Chondrocyte (in vitro differentiated cells): Measurements from ENCODE around the gene BRD7. TPM values are rescaled to one million over a fixed set of nuclear protein-coding genes. Genes with fewer than 3 reads are reported as not detected.

Experiments used
- DNase-seq: peaks from one replicate; pipeline ENCODE4 v3.0.0; 2021; ENCODE audit warnings: mixed read lengths, low spot score
- H3K27ac Mint-ChIP-seq: one replicate; pipeline ENCODE4 v1.8.0; 2021; ENCODE audit warnings: mild to moderate bottlenecking, moderate library complexity, mixed read lengths; ENCODE audit not compliant: unreplicated experiment
- H3K27me3 Mint-ChIP-seq: 2 replicates; pipeline ENCODE4 v1.8.0; 2021; ENCODE audit warnings: low read depth, mixed read lengths
- H3K36me3 Mint-ChIP-seq: 2 replicates; pipeline ENCODE4 v1.8.0; 2021; ENCODE audit warnings: low read depth, mixed read lengths
- H3K4me1 Mint-ChIP-seq: 2 replicates; pipeline ENCODE4 v1.8.0; 2021; ENCODE audit warnings: low read depth, mild to moderate bottlenecking, mixed read lengths
- H3K4me3 Mint-ChIP-seq: one replicate; pipeline ENCODE4 v1.8.0; 2021; ENCODE audit warnings: mild to moderate bottlenecking, moderate library complexity, mixed read lengths; ENCODE audit not compliant: unreplicated experiment
- H3K9me3 Mint-ChIP-seq: 2 replicates; pipeline ENCODE4 v1.8.0; 2021; ENCODE audit warnings: low read depth, mixed read lengths
- CTCF ChIP-seq: fragments of 200-600 bp; sonication (generic); IDR thresholded peaks from 2 replicates; pipeline ENCODE4 v1.5.0; 2021; ENCODE audit warnings: antibody characterized with exemption, mild to moderate bottlenecking, moderate library complexity
- total RNA-seq: library from RNA; stranded (reverse); gene quantifications from 3 replicates; pipeline ENCODE4 v1.2.1, GENCODE V29; 2021

Gene BRD7
- total RNA-seq, 1 donor from 2014 or later: 47.6 TPM

- TF ChIP-seq CTCF: no peak
- Mint-ChIP-seq H3K9me3 (peaks cover 12% of the 10 kb centered on the region), H3K27me3 (no peaks in the 10 kb centered on the region), H3K36me3 (peaks cover 5% of the 10 kb centered on the region), H3K4me1 (peaks cover 4% of the 10 kb centered on the region), H3K4me3 (no peak overlapping the region), H3K27ac (no peak overlapping the region)
- DNase-seq: no peak
Measured at GRCh38 chr16:50279504-50279865, 89.3 kb downstream of the BRD7 start.

- no peak for DNase-seq
- no peak for TF ChIP-seq CTCF
- no peak overlapping the region for H3K4me3 Mint-ChIP-seq
- peaks cover 12% of the 10 kb centered on the region for H3K9me3 Mint-ChIP-seq
- no peaks in the 10 kb centered on the region for H3K4me1 Mint-ChIP-seq
- H3K27ac Mint-ChIP-seq: no peak overlapping the region
- peaks cover 5% of the 10 kb centered on the region for H3K36me3 Mint-ChIP-seq
- H3K27me3 Mint-ChIP-seq: no peaks in the 10 kb centered on the region
Measured at GRCh38 chr16:50278251-50278650, 90.5 kb downstream of the BRD7 start.

- Mint-ChIP-seq H3K27me3 (no peaks in the 10 kb centered on the region), H3K27ac (no peak overlapping the region)
Measured at GRCh38 chr16:50276801-50277555, 91.8 kb downstream of the BRD7 start.

GRCh38 chr16:50276326-50276640 is 92.5 kb downstream of the BRD7 start:
- Mint-ChIP-seq H3K27ac (no peak overlapping the region), H3K27me3 (no peaks in the 10 kb centered on the region), H3K4me1 (no peaks in the 10 kb centered on the region), H3K9me3 (peaks cover 12% of the 10 kb centered on the region), H3K36me3 (peaks cover 5% of the 10 kb centered on the region), H3K4me3 (no peak overlapping the region)
- no peak for TF ChIP-seq CTCF
- DNase-seq: no peak

More at GRCh38 chr16:50276801-50277555, 91.8 kb downstream of the BRD7 start:
- Mint-ChIP-seq H3K36me3 (peaks cover 5% of the 10 kb centered on the region), H3K9me3 (peaks cover 12% of the 10 kb centered on the region), H3K4me1 (no peaks in the 10 kb centered on the region), H3K4me3 (no peak overlapping the region)
- no peak for DNase-seq
- no peak for TF ChIP-seq CTCF

- Mint-ChIP-seq H3K27me3 (no peaks in the 10 kb centered on the region), H3K4me3 (no peak overlapping the region), H3K4me1 (no peaks in the 10 kb centered on the region), H3K27ac (no peak overlapping the region), H3K36me3 (peaks cover 5% of the 10 kb centered on the region), H3K9me3 (peaks cover 12% of the 10 kb centered on the region)
- TF ChIP-seq CTCF: no peak
- DNase-seq: peak; percentile 86
Measured at GRCh38 chr16:50275428-50276325, 93.1 kb downstream of the BRD7 start.
